ENCODE data around the gene CD300H.
A peak's percentile ranks its signal among the peaks of the same experiment; 100 is the strongest.
"Not testable (repeated sequence)": the region's sequence is repeated elsewhere in the genome, so short reads cannot be mapped to it uniquely, and the experiment has no call there.

The CD300H gene

DNA sequence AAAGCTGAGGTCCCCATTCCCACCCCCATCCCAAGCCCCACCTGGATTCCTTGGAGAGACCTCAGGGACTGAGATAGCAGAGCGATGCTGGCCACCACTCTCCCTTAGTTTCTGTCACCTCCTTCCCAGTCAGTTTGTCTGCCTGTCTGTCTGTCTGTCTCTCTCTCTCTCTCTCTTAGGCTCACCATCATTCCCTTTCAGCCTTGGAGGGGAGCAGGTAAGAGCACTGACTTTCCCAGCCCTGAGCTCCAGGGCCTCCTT is 41.9 kb downstream of the CD300H start:
- no peak for DNase-seq

GRCh38 chr17:74524653-74525464 is 42.5 kb downstream of the CD300H start:
- no peak for DNase-seq

- DNase-seq = no peak
Measured at GRCh38 chr17:74523308-74523707, 44.0 kb downstream of the CD300H start.

GRCh38 chr17:74522381-74523105 is 44.8 kb downstream of the CD300H start:
- DNase-seq = no peak

- DNase-seq = no peak
Measured at GRCh38 chr17:74521701-74522201, 45.6 kb downstream of the CD300H start.

DNA sequence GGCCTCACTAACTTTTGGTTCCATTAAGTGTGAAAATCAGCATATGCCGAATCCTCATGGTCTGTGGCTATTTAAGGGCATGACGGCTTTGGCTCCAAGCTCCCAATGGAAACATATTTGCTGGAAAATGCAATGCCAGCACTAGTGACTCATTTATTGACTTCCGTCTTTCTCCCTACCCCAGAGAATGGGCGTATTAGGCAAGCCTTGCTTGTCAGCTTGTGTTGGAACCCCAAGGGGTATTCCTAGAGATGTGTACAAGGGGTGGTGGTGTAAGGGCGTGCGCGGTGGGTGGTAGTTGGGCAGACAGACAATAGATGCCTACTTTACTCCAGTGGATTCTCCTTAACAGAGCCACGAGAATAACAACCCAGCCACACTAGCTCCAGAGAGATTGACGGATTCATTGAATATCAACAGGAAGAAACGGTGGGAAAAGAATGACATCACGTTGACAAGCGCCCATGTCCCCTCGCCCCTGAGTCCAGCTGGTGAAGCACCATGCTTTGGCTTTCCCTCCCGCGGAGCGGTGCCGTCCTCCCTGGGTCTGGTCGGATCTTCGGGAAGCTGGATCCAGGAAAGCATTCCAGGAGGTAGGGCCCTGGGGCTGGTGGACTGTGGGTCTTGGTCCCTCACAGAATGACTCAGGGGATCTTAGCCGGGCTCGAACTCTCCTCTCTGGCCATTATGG is 46.4 kb downstream of the CD300H start:
- DNase-seq = no peak

DNA sequence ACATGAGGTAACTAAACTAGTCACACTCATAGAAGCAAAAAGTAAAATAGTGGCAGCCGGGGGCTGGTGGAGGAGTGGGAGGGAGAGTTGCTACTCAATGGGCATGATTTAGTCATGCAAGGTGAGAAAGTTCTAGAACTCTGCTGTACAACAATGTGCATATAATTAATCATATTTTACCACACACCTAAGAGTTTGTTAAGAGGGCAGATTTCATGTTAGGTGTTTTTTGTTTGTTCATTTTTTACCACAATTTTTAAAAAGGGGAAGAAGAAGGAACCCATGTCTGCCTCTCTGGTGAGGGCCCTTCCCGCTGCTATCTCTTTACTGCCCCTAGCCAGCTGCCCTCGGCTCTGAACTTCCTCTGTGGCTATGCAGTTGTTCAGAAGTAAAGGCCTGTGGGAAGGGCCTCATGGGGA is 47.3 kb downstream of the CD300H start:
- peak; percentile 52 for DNase-seq

- not testable (repeated sequence) for DNase-seq
Measured at GRCh38 chr17:74518413-74518981, 48.8 kb downstream of the CD300H start.

GRCh38 chr17:74516561-74517328 is 50.6 kb downstream of the CD300H start:
- DNase-seq = no peak

- no peak for DNase-seq
Measured at GRCh38 chr17:74515941-74516340, 51.4 kb downstream of the CD300H start.

- no peak for DNase-seq
Measured at GRCh38 chr17:74514632-74515334, 52.5 kb downstream of the CD300H start.

- DNase-seq = peak; percentile 63
Measured at GRCh38 chr17:74513987-74514631, 53.2 kb downstream of the CD300H start.

GRCh38 chr17:74512624-74513091 is 54.7 kb downstream of the CD300H start:
- DNase-seq = peak; percentile 66

- no peak for DNase-seq
Measured at GRCh38 chr17:74512036-74512435, 55.3 kb downstream of the CD300H start.

All from OCI-M1 (cell line).